Measurements from ENCODE around the gene EFHD1. TPM values are rescaled to one million over a fixed set of nuclear protein-coding genes. Genes with fewer than 3 reads are reported as not detected.

Gene EFHD1
- total RNA-seq, 1 donor from 2014 or later = 175 TPM

GRCh38 chr2:232662486-232663260 is 29.3 kb downstream of the EFHD1 start:
- TF ChIP-seq, protein P1, sequence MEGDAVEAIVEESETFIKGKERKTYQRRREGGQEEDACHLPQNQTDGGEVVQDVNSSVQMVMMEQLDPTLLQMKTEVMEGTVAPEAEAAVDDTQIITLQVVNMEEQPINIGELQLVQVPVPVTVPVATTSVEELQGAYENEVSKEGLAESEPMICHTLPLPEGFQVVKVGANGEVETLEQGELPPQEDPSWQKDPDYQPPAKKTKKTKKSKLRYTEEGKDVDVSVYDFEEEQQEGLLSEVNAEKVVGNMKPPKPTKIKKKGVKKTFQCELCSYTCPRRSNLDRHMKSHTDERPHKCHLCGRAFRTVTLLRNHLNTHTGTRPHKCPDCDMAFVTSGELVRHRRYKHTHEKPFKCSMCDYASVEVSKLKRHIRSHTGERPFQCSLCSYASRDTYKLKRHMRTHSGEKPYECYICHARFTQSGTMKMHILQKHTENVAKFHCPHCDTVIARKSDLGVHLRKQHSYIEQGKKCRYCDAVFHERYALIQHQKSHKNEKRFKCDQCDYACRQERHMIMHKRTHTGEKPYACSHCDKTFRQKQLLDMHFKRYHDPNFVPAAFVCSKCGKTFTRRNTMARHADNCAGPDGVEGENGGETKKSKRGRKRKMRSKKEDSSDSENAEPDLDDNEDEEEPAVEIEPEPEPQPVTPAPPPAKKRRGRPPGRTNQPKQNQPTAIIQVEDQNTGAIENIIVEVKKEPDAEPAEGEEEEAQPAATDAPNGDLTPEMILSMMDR (IDR thresholded peaks at IDR 0.05) = no peak
- no peak for DNase-seq (ENCODE audit: low spot score)
- Mint-ChIP-seq H3K27me3 (ENCODE audit: low read depth) (no peaks in the 10 kb centered on the region), H3K4me1 (ENCODE audit: low read depth) (peaks cover 19% of the 10 kb centered on the region), H3K4me3 (ENCODE audit: unreplicated experiment) (no peak overlapping the region), H3K9me3 (ENCODE audit: low read depth) (no peaks in the 10 kb centered on the region), H3K27ac (ENCODE audit: unreplicated experiment) (no peak overlapping the region), H3K36me3 (ENCODE audit: low read depth) (peaks cover 9% of the 10 kb centered on the region)

DNA sequence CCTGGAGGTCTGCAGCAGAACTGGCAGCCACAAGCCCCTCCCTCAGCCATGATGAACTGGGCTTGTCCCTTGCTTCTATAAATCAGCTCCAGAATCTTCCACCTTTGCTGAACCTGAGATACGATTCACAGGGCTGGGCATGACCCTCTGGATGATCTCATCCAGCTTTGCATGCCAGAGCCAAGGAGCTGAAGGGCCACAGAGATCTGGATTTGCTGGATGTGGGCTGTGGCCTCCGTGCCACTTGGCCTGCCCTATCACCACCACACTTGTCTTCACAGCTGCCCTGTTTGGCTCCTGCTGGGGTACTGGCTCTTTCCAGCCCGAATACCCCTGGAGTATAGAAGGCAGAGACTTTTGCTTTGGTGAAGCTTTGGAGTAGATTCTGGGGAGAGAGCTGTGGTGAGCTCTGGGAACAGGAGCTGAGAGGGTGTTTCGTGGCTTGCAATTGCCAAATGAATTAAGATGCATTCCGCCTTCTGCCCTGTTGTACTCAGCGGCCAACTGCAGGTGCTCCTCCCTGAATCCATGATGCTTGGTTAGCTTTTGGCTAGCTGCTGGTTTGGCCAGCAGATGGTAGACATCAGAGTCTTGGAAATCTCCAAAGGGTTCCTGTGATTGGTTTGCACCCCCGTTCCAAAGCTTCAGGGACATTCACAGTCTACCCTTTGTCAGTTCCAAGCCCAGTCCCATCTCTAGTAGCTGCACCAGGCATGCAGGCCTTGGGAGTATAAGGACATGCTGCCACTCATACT is 32.8 kb downstream of the EFHD1 start:
- H3K9me3 Mint-ChIP-seq (ENCODE audit: low read depth) = no peaks in the 10 kb centered on the region
- no peak overlapping the region for H3K4me3 Mint-ChIP-seq (ENCODE audit: unreplicated experiment)
- no peak overlapping the region for H3K27ac Mint-ChIP-seq (ENCODE audit: unreplicated experiment)
- no peaks in the 10 kb centered on the region for H3K27me3 Mint-ChIP-seq (ENCODE audit: low read depth)
- peaks cover 15% of the 10 kb centered on the region for H3K4me1 Mint-ChIP-seq (ENCODE audit: low read depth)
- no peak for DNase-seq (ENCODE audit: low spot score)
- peaks cover 15% of the 10 kb centered on the region for H3K36me3 Mint-ChIP-seq (ENCODE audit: low read depth)
- TF ChIP-seq, protein P1 (IDR thresholded peaks at IDR 0.05) = no peak

DNA sequence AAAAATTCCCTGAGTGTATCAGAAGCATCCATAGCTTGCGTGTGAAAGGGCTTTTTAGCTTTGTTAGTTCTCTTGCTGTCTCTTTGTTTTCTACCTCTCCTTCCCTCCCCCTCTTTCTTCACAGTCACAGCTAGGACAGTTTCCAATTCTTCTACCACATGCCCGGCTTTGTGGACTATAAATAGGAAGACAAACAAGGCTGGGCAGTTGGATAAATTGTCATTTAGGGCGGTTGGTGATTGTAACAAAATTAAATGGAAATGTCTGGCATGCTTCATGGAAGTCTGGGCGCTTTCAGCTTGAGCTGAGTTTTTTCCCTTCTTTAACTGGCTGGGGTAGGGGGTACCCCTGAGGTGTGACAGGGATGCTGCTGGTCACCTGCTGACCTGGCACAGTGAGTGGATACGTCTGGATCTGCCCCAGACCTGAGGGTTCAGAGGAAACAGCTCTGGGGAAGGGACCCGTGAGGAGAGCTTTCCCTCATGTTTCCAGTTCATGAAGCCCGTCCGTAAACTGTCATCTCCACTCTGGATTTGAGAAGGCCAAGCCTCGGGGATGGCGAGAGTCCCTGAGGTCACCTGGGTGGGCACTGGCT is 34.7 kb downstream of the EFHD1 start:
- Mint-ChIP-seq H3K9me3 (ENCODE audit: low read depth) (no peaks in the 10 kb centered on the region), H3K27ac (ENCODE audit: unreplicated experiment) (peak overlapping the region; percentile 65), H3K4me1 (ENCODE audit: low read depth) (peaks cover 25% of the 10 kb centered on the region), H3K4me3 (ENCODE audit: unreplicated experiment) (no peak overlapping the region), H3K36me3 (ENCODE audit: low read depth) (peaks cover 20% of the 10 kb centered on the region), H3K27me3 (ENCODE audit: low read depth) (no peaks in the 10 kb centered on the region)
- TF ChIP-seq, protein P1 (IDR thresholded peaks at IDR 0.05) = no peak
- no peak for DNase-seq (ENCODE audit: low spot score)

GRCh38 chr2:232668805-232669444 is 35.5 kb downstream of the EFHD1 start:
- H3K27ac Mint-ChIP-seq (ENCODE audit: unreplicated experiment) = no peak overlapping the region
- H3K9me3 Mint-ChIP-seq (ENCODE audit: low read depth) = no peaks in the 10 kb centered on the region
- TF ChIP-seq, protein P1 (IDR thresholded peaks at IDR 0.05) = peak; percentile 76
- no peak overlapping the region for H3K4me3 Mint-ChIP-seq (ENCODE audit: unreplicated experiment)
- peaks cover 24% of the 10 kb centered on the region for H3K36me3 Mint-ChIP-seq (ENCODE audit: low read depth)
- H3K27me3 Mint-ChIP-seq (ENCODE audit: low read depth) = no peaks in the 10 kb centered on the region
- DNase-seq (ENCODE audit: low spot score) = no peak
- peaks cover 29% of the 10 kb centered on the region for H3K4me1 Mint-ChIP-seq (ENCODE audit: low read depth)

- TF ChIP-seq, protein P1 (IDR thresholded peaks at IDR 0.05) = no peak
- Mint-ChIP-seq H3K9me3 (ENCODE audit: low read depth) (no peaks in the 10 kb centered on the region), H3K36me3 (ENCODE audit: low read depth) (peaks cover 45% of the 10 kb centered on the region), H3K27me3 (ENCODE audit: low read depth) (no peaks in the 10 kb centered on the region), H3K27ac (ENCODE audit: unreplicated experiment) (peak overlapping the region; percentile 56), H3K4me3 (ENCODE audit: unreplicated experiment) (no peak overlapping the region), H3K4me1 (ENCODE audit: low read depth) (peaks cover 28% of the 10 kb centered on the region)
- no peak for DNase-seq (ENCODE audit: low spot score)
Observed at GRCh38 chr2:232672588-232672987, 39.2 kb downstream of the EFHD1 start.
